DMS53 treated with DMSO at 0.1 percent for 48 hours (cell line): ENCODE data around the gene DNM3.
"Not testable (repeated sequence)": the region's sequence is repeated elsewhere in the genome, so short reads cannot be mapped to it uniquely, and the experiment has no call there.

ENCODE experiments used
- DNase-seq: peaks from one replicate; lab custom pipeline; 2025; ENCODE audit not compliant: unreplicated experiment; lab: John Stamatoyannopoulos, UW

DNM3 gene

DNA sequence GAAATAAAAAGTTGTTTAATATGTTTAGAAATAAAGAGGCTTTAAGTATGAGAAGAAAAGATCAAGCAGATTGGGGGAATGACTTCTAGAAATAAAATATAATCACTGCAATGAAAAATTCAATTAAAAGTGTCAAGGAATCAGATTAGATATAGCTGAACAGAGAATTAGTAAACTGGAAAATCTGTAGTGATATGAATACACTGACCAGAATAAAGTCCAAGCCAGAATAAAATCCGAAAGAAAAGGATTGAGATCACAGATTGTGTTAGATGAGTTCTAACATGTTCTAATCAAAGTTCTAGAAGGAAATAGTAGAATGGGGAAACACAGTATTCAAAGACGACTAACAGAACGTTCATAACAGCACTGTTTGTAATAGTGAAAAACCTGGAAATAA is 506.1 kb downstream of the DNM3 start:
- DNase-seq = no peak

- no peak for DNase-seq
These were observed 509.6 kb downstream of the DNM3 start for GRCh38 chr1:172350856-172351255.

DNA sequence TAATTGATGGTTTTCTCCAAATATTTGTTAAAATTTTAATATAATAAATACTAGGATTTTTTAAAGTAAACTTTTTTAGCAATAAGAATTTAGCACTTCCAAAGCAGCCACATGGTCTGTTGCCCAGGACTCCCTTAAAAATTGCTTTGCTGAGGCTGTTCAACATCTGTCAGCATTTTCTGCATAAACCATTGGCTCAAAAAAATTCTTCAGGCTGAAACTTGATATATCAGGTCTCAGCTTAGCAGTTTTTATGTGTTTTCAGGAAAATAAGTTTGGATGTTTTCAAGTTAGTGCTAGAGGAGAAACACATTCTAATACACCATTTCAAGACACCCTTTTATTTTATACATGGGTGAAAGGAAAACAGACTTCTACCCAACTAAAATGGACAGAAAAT is 510.0 kb downstream of the DNM3 start:
- no peak for DNase-seq

- no peak for DNase-seq
These were observed 510.5 kb downstream of the DNM3 start for GRCh38 chr1:172351754-172352161.

DNA sequence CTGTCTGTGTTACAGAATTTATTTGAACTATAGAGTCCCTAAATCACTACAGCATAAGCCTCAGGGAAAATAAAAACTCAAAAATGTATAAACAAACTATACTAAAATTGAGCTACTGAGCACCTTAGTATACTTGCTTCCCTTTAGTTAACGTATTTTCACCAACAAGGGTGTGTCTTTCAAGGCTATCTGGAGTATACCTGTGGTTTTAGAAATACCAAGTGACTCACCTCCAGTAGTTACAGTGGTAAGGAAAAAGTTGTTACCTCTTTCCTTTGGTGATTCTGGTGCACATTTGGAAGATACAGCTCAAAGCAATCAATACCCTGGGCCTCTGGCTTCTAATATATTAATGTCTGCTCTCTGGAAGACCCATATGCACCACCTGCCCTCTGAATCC is 511.1 kb downstream of the DNM3 start:
- DNase-seq = peak; percentile 40

DNA sequence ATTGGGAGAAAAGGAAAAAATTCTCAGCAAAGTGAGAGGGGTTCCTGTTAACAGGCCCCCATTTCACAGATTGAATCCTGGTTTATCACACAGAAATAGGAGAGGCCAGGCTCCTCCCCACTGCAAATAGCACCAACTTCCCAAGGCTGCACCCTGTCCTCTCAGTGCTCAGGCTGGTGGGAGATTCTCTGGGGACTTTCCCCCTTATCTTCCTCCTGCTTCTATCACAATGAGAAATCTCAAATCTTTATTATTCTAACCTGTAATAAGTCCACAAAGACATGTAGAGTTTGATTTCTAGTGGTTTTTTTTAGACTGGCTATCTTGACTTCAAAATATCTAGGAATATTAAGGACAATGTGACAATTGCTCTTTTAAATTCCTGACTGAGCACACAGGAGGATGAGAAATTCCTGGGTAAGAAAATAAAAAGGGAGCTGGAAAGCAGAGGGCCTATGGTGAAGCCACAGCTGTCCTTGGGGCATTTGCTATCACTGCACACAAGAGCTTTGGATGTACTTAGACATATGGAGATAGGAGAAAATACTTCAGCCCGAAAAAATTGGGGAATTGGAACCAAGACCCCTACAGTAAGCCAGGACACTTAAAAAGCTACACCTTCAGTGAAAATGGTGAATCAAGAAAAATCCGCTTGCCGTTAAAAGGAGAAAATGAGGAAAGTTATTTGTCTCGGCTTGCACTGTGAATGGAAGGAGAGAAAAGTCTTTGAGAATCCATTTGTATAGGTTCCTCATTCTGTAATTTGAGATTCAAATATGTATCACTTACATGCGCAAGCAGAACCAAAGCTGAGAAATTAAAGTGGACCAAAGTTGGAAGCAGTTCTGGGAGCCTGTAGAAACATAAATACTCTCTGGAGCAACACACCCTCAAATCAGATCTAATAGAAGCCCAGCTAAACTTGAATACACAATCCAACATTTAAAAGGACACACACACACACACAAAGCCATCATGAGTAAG is 513.3 kb downstream of the DNM3 start:
- no peak for DNase-seq

GRCh38 chr1:172356620-172357019 is 515.3 kb downstream of the DNM3 start:
- DNase-seq = no peak

GRCh38 chr1:172357753-172358385 is 516.6 kb downstream of the DNM3 start:
- no peak for DNase-seq

- peak; percentile 33 for DNase-seq
These were observed 518.2 kb downstream of the DNM3 start for GRCh38 chr1:172359491-172359999.

GRCh38 chr1:172360511-172360910 is 519.2 kb downstream of the DNM3 start:
- no peak for DNase-seq

- DNase-seq = no peak
These were observed 519.7 kb downstream of the DNM3 start for GRCh38 chr1:172360985-172361384.

- no peak for DNase-seq
These were observed 522.6 kb downstream of the DNM3 start for GRCh38 chr1:172363852-172364251.

GRCh38 chr1:172371646-172372045 is 530.3 kb downstream of the DNM3 start:
- not testable (repeated sequence) for DNase-seq

GRCh38 chr1:172373864-172374263 is 532.6 kb downstream of the DNM3 start:
- DNase-seq = no peak

GRCh38 chr1:172375211-172375631 is 533.9 kb downstream of the DNM3 start:
- DNase-seq = no peak

GRCh38 chr1:172376431-172376830 is 535.1 kb downstream of the DNM3 start:
- DNase-seq = no peak

GRCh38 chr1:172377565-172377964 is 536.3 kb downstream of the DNM3 start:
- DNase-seq = no peak

GRCh38 chr1:172378109-172378760 is 536.9 kb downstream of the DNM3 start:
- no peak for DNase-seq

- DNase-seq = no peak
These were observed 539.3 kb downstream of the DNM3 start for GRCh38 chr1:172380441-172381244.

DNA sequence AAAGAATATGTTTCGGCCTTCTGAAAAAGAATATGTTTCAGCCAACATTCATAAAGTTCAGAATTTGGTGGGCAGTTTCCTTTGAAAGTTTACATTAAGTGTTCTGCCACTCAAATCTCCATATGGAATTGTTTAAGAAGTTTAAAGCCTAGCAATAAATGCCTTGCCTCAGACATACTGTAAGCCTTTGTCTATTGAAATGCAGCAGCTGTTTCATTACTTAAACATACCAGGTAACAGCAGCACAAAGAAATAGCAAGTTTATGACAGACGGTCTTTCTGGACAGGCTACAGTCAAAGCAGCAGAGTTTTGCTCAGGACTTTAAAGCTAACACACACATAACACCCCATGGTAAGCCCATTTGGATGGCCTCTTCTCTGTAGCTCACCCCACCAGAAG is 540.6 kb downstream of the DNM3 start:
- DNase-seq = no peak

GRCh38 chr1:172382406-172382805 is 541.1 kb downstream of the DNM3 start:
- no peak for DNase-seq
